ENCODE measurements around the gene DYSF. TPM values are rescaled to one million over a fixed set of nuclear protein-coding genes. Genes with fewer than 3 reads are reported as not detected.

The DYSF gene
- polyA plus RNA-seq, 1 donor from 2014 or later = 0.04 TPM

- no peaks in the 10 kb centered on the region for H3K79me2 ChIP-seq (replicated peaks; ENCODE audit: insufficient read depth, low read length)
- no peaks in the 10 kb centered on the region for H3F3A ChIP-seq (ENCODE audit: insufficient read depth, low read length, poor library complexity, severe bottlenecking)
- no peak for TF ChIP-seq MXI1 (conservative IDR thresholded peaks at IDR 0.05; ENCODE audit: poor library complexity, severe bottlenecking)
- TF ChIP-seq, protein P1, sequence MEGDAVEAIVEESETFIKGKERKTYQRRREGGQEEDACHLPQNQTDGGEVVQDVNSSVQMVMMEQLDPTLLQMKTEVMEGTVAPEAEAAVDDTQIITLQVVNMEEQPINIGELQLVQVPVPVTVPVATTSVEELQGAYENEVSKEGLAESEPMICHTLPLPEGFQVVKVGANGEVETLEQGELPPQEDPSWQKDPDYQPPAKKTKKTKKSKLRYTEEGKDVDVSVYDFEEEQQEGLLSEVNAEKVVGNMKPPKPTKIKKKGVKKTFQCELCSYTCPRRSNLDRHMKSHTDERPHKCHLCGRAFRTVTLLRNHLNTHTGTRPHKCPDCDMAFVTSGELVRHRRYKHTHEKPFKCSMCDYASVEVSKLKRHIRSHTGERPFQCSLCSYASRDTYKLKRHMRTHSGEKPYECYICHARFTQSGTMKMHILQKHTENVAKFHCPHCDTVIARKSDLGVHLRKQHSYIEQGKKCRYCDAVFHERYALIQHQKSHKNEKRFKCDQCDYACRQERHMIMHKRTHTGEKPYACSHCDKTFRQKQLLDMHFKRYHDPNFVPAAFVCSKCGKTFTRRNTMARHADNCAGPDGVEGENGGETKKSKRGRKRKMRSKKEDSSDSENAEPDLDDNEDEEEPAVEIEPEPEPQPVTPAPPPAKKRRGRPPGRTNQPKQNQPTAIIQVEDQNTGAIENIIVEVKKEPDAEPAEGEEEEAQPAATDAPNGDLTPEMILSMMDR (IDR thresholded peaks at IDR 0.05; ENCODE audit: poor library complexity, severe bottlenecking) = no peak
- no peak for TF ChIP-seq SMC3 (conservative IDR thresholded peaks at IDR 0.05; ENCODE audit: poor library complexity)
- TF ChIP-seq POLR2AphosphoS5 (IDR thresholded peaks at IDR 0.05) = no peak
- no peak for TF ChIP-seq EP300 (conservative IDR thresholded peaks at IDR 0.05; ENCODE audit: poor library complexity, severe bottlenecking)
- no peak for TF ChIP-seq EZH2 (IDR thresholded peaks at IDR 0.05; ENCODE audit: borderline replicate concordance, insufficient read depth, low read length, poor library complexity, severe bottlenecking)
- TF ChIP-seq RAD21 (conservative IDR thresholded peaks at IDR 0.05) = no peak
These were observed 274.7 kb downstream of the DYSF start for GRCh38 chr2:71728036-71728435.

GRCh38 chr2:71730785-71731383 lies 277.5 kb downstream of the DYSF start:
- no peak overlapping the region for H3K4me3 ChIP-seq (ENCODE audit: low read length)
- no peak for TF ChIP-seq EP300 (conservative IDR thresholded peaks at IDR 0.05; ENCODE audit: poor library complexity, severe bottlenecking)
- TF ChIP-seq SMC3 (conservative IDR thresholded peaks at IDR 0.05; ENCODE audit: poor library complexity) = no peak
- no peak for TF ChIP-seq MXI1 (conservative IDR thresholded peaks at IDR 0.05; ENCODE audit: poor library complexity, severe bottlenecking)
- TF ChIP-seq TAF1 (IDR thresholded peaks at IDR 0.05; ENCODE audit: low read depth) = no peak
- TF ChIP-seq, protein P1 (IDR thresholded peaks at IDR 0.05; ENCODE audit: poor library complexity, severe bottlenecking) = no peak
- TF ChIP-seq POLR2AphosphoS5 (IDR thresholded peaks at IDR 0.05) = no peak
- no peak for TF ChIP-seq EZH2 (IDR thresholded peaks at IDR 0.05; ENCODE audit: borderline replicate concordance, insufficient read depth, low read length, poor library complexity, severe bottlenecking)
- TF ChIP-seq, protein P2, sequence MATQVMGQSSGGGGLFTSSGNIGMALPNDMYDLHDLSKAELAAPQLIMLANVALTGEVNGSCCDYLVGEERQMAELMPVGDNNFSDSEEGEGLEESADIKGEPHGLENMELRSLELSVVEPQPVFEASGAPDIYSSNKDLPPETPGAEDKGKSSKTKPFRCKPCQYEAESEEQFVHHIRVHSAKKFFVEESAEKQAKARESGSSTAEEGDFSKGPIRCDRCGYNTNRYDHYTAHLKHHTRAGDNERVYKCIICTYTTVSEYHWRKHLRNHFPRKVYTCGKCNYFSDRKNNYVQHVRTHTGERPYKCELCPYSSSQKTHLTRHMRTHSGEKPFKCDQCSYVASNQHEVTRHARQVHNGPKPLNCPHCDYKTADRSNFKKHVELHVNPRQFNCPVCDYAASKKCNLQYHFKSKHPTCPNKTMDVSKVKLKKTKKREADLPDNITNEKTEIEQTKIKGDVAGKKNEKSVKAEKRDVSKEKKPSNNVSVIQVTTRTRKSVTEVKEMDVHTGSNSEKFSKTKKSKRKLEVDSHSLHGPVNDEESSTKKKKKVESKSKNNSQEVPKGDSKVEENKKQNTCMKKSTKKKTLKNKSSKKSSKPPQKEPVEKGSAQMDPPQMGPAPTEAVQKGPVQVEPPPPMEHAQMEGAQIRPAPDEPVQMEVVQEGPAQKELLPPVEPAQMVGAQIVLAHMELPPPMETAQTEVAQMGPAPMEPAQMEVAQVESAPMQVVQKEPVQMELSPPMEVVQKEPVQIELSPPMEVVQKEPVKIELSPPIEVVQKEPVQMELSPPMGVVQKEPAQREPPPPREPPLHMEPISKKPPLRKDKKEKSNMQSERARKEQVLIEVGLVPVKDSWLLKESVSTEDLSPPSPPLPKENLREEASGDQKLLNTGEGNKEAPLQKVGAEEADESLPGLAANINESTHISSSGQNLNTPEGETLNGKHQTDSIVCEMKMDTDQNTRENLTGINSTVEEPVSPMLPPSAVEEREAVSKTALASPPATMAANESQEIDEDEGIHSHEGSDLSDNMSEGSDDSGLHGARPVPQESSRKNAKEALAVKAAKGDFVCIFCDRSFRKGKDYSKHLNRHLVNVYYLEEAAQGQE (IDR thresholded peaks at IDR 0.05; ENCODE audit: borderline replicate concordance) = no peak
- TF ChIP-seq RAD21 (conservative IDR thresholded peaks at IDR 0.05) = no peak
- no peaks in the 10 kb centered on the region for H4K20me1 ChIP-seq (ENCODE audit: insufficient read depth)
- H3K9ac ChIP-seq (ENCODE audit: low read length) = no peak overlapping the region
- no peaks in the 10 kb centered on the region for H3F3A ChIP-seq (ENCODE audit: insufficient read depth, low read length, poor library complexity, severe bottlenecking)
- no peaks in the 10 kb centered on the region for H3K9me3 ChIP-seq (ENCODE audit: low read length)
- H3K9me2 ChIP-seq (ENCODE audit: insufficient read depth, low read length) = no peaks in the 10 kb centered on the region
- no peaks in the 10 kb centered on the region for H3K79me2 ChIP-seq (replicated peaks; ENCODE audit: insufficient read depth, low read length)
- H3K36me3 ChIP-seq (ENCODE audit: insufficient read depth, low read length) = no peaks in the 10 kb centered on the region
- no peaks in the 10 kb centered on the region for H3K27me3 ChIP-seq (ENCODE audit: insufficient read depth, low read depth, low read length)
- H3K4me2 ChIP-seq (ENCODE audit: low read length) = no peak overlapping the region
- no peak overlapping the region for H2AFZ ChIP-seq (ENCODE audit: low read depth, low read length)
- no peak overlapping the region for H3K27ac ChIP-seq (ENCODE audit: low read length)

More at GRCh38 chr2:71728036-71728435, 274.7 kb downstream of the DYSF start:
- H3K9me3 ChIP-seq (ENCODE audit: low read length) = no peaks in the 10 kb centered on the region
- H4K20me1 ChIP-seq (ENCODE audit: insufficient read depth) = no peaks in the 10 kb centered on the region
- H3K36me3 ChIP-seq (ENCODE audit: insufficient read depth, low read length) = no peaks in the 10 kb centered on the region
- no peak overlapping the region for H2AFZ ChIP-seq (ENCODE audit: low read depth, low read length)
- H3K27me3 ChIP-seq (ENCODE audit: insufficient read depth, low read depth, low read length) = no peaks in the 10 kb centered on the region
- H3K9me2 ChIP-seq (ENCODE audit: insufficient read depth, low read length) = no peaks in the 10 kb centered on the region
- no peak overlapping the region for H3K4me2 ChIP-seq (ENCODE audit: low read length)
- H3K4me3 ChIP-seq (ENCODE audit: low read length) = no peak overlapping the region
- H3K27ac ChIP-seq (ENCODE audit: low read length) = no peak overlapping the region
- H3K9ac ChIP-seq (ENCODE audit: low read length) = no peak overlapping the region

Measured in neural cell (in vitro differentiated cells).